Sigmoid colon (tissue), 7 donors: ENCODE measurements around the gene BMP8B. TPM values are rescaled to one million over a fixed set of nuclear protein-coding genes. Genes with fewer than 3 reads are reported as not detected.
"Not testable (repeated sequence)": the region's sequence is repeated elsewhere in the genome, so short reads cannot be mapped to it uniquely, and the experiment has no call there.

Experiments used
- DNase-seq: peaks from one replicate; pipeline ENCODE4 v3.0.0-alpha.2; 2019
- H3K27ac ChIP-seq, 4 donors: fragments of 200-600 bp; sonication (generic); one replicate each; pipeline ENCODE4 v1.5.1; 2016 to 2019; ENCODE audit warnings: mild to moderate bottlenecking in 1 of 4
- H3K27me3 ChIP-seq, 3 donors: fragments of 200-600 bp; sonication (generic); one replicate each; pipeline ENCODE4 v1.5.1; 2019; ENCODE audit warnings: mild to moderate bottlenecking in 1 of 3
- H3K36me3 ChIP-seq, 4 donors: fragments of 200-600 bp; sonication (generic); one replicate each; pipeline ENCODE4 v1.5.1; 2016 to 2019
- H3K4me1 ChIP-seq, 4 donors: fragments of 200-600 bp; sonication (generic); one replicate each; pipeline ENCODE4 v1.5.1; 2017 to 2019
- H3K4me3 ChIP-seq, 4 donors: fragments of 200-600 bp; sonication (generic); one replicate each; pipeline ENCODE4 v1.5.1; 2017 to 2019; ENCODE audit warnings: mild to moderate bottlenecking in 2 of 4, moderate library complexity in 1 of 4
- H3K9me3 ChIP-seq, 4 donors: fragments of 200-600 bp in 3 of 4; sonication (generic) in 3 of 4; one replicate each; pipeline versions ENCODE4 v1.5.1 to v1.6.1; 2013 to 2019
- CTCF ChIP-seq, 4 experiments: fragments of 450-650 bp in 3 of 4; fragments of 200-600 bp in 1 of 4; IDR thresholded peaks; one replicate each; pipeline ENCODE4 v1.5.1; 2016 to 2019; ENCODE audit warnings: antibody characterized with exemption in 4 of 4, mild to moderate bottlenecking in 3 of 4, moderate library complexity in 2 of 4
- EP300 ChIP-seq, 4 donors: sonication (generic); formaldehyde crosslinking; IDR thresholded peaks; one replicate each; pipeline ENCODE4 v1.6.1; 2017; ENCODE audit warnings: antibody characterized with exemption in 4 of 4
- POLR2A ChIP-seq, 2 donors: fragments of 450-650 bp; IDR thresholded peaks; one replicate each; pipeline ENCODE4 v1.6.1; 2016; ENCODE audit warnings: antibody characterized with exemption in 2 of 2, mild to moderate bottlenecking in 2 of 2, moderate library complexity in 2 of 2
- POLR2AphosphoS5 ChIP-seq, 4 donors: sonication (generic); formaldehyde crosslinking; IDR thresholded peaks; one replicate each; pipeline ENCODE4 v1.6.1; 2017; ENCODE audit warnings: antibody characterized with exemption in 4 of 4
- WGBS, 2 donors: extraction: QIAGEN DNeasy Blood & Tissue Kit; methylation state at CpG; one replicate each; pipeline ENCODE4 v1.1.7; 2013; 5-methylcytosine and 5-hydroxymethylcytosine counted together
- intact Hi-C: fragments of 100-400 bp; cut with DNase I; formaldehyde crosslinking; loops from one replicate; pipeline ENCODE4 v1.15.1; 2023
- polyA plus RNA-seq, 3 donors: library from polyadenylated mRNA; stranded (reverse); fragments of 200-250 nt; gene quantifications; one replicate each; pipeline ENCODE4 v1.2.3, GENCODE V29; 2013
- total RNA-seq, 4 donors: library from RNA; depleted of rRNA; stranded (reverse); fragments of >200 nt; gene quantifications; one replicate each; pipeline ENCODE4 v1.1.0, GENCODE V29; 2016
- donor health status: healthy with polysubstance abuse.
- donor health status: Bipolar disorder and iron deficiency.
- donor health status: healthy.

The BMP8B gene
- total and polyA plus RNA-seq, 7 donors: 0.16 to 4.6 (median 2.1) TPM

- peaks cover 2 to 8% (median 5%) of the 10 kb centered on the region in 3 donors for H3K27me3 ChIP-seq
- H3K4me1 ChIP-seq: no peaks in the 10 kb centered on the region
- no peaks in the 10 kb centered on the region for H3K9me3 ChIP-seq
- WGBS, 2 donors: 90 to 95% methylated on average over 6 of the region's 6 CpGs
- intact Hi-C loops: no loop called here
- H3K27ac ChIP-seq: no peak overlapping the region
- no peak overlapping the region for H3K4me3 ChIP-seq
- no peak for DNase-seq
- no peaks in the 10 kb centered on the region for H3K36me3 ChIP-seq
- no peak for TF ChIP-seq EP300 (IDR thresholded peaks at IDR 0.05)
- no peak for TF ChIP-seq CTCF (IDR thresholded peaks at IDR 0.05)
- TF ChIP-seq POLR2A (IDR thresholded peaks at IDR 0.05): no peak
- no peak for TF ChIP-seq POLR2AphosphoS5 (IDR thresholded peaks at IDR 0.05)
Measured at GRCh38 chr1:39782103-39782502, 6.6 kb downstream of the BMP8B start.

- intact Hi-C loops: no loop called here
- Histone ChIP-seq H3K27ac (no peak overlapping the region), H3K27me3 (peaks cover 0 to 4% (median 0%) of the 10 kb centered on the region in 3 donors), H3K4me3 (no peak overlapping the region), H3K9me3 (no peaks in the 10 kb centered on the region), H3K36me3 (no peaks in the 10 kb centered on the region), H3K4me1 (no peaks in the 10 kb centered on the region)
- TF ChIP-seq POLR2A (IDR thresholded peaks at IDR 0.05) (no peak), CTCF (IDR thresholded peaks at IDR 0.05) (no peak), EP300 (IDR thresholded peaks at IDR 0.05) (no peak), POLR2AphosphoS5 (IDR thresholded peaks at IDR 0.05) (no peak)
- DNase-seq: no peak
- 90 to 93% methylated on average over 2 of the region's 2 CpGs for WGBS, 2 donors
Measured at GRCh38 chr1:39781349-39781715, 7.3 kb downstream of the BMP8B start.

- H3K36me3 ChIP-seq: no peaks in the 10 kb centered on the region
- WGBS, 2 donors: 90 to 96% methylated on average over 5 of the region's 5 CpGs
- no peak for DNase-seq
Measured at GRCh38 chr1:39779821-39780220, 8.8 kb downstream of the BMP8B start.

GRCh38 chr1:39779137-39779536, 9.5 kb downstream of the BMP8B start:
- Histone ChIP-seq H3K9me3 (no peaks in the 10 kb centered on the region), H3K27ac (no peak overlapping the region), H3K4me3 (no peak overlapping the region), H3K4me1 (no peaks in the 10 kb centered on the region), H3K36me3 (no peaks in the 10 kb centered on the region), H3K27me3 (peaks cover 0 to 4% (median 0%) of the 10 kb centered on the region in 3 donors)
- intact Hi-C loops: no loop called here
- TF ChIP-seq POLR2A (IDR thresholded peaks at IDR 0.05) (no peak), CTCF (IDR thresholded peaks at IDR 0.05) (no peak), EP300 (IDR thresholded peaks at IDR 0.05) (no peak), POLR2AphosphoS5 (IDR thresholded peaks at IDR 0.05) (no peak)
- DNase-seq: no peak
- 77 to 90% methylated on average over 5 to 7 of the region's 7 CpGs for WGBS, 2 donors

More at GRCh38 chr1:39779821-39780220, 8.8 kb downstream of the BMP8B start:
- Histone ChIP-seq H3K27ac (no peak overlapping the region), H3K4me3 (no peak overlapping the region), H3K4me1 (no peaks in the 10 kb centered on the region), H3K27me3 (peaks cover 0 to 4% (median 0%) of the 10 kb centered on the region in 3 donors), H3K9me3 (no peaks in the 10 kb centered on the region)
- intact Hi-C loops: no loop called here
- TF ChIP-seq POLR2AphosphoS5 (IDR thresholded peaks at IDR 0.05) (no peak), POLR2A (IDR thresholded peaks at IDR 0.05) (no peak), EP300 (IDR thresholded peaks at IDR 0.05) (no peak), CTCF (IDR thresholded peaks at IDR 0.05) (no peak)

- H3K27ac ChIP-seq, H3K4me1 ChIP-seq, intact Hi-C loops, H3K27me3 ChIP-seq, H3K9me3 ChIP-seq, DNase-seq, H3K4me3 ChIP-seq, H3K36me3 ChIP-seq: not testable (repeated sequence)
- WGBS, 2 donors: 83 to 93% methylated on average over 12 of the region's 12 CpGs
Measured at GRCh38 chr1:39778463-39779099, 10.1 kb downstream of the BMP8B start.

GRCh38 chr1:39777896-39778295, 10.8 kb downstream of the BMP8B start:
- 92 to 95% methylated on average over 17 of the region's 17 CpGs for WGBS, 2 donors
- DNase-seq, H3K4me1 ChIP-seq, H3K9me3 ChIP-seq, H3K27ac ChIP-seq, H3K4me3 ChIP-seq, H3K27me3 ChIP-seq, intact Hi-C loops, H3K36me3 ChIP-seq: not testable (repeated sequence)
